PC-9 (cell line): ENCODE measurements around the gene CHTF18. TPM values are rescaled to one million over a fixed set of nuclear protein-coding genes. Genes with fewer than 3 reads are reported as not detected.
A peak's percentile ranks its signal among the peaks of the same experiment; 100 is the strongest.

Experiments
- BruUV-seq: library from RNA; stranded (reverse); fragments of 400-500 nt; replicated peaks from 2 replicates; lab custom pipeline; 2021; lab: Mats Ljungman, UMichigan
- CTCF ChIA-PET: fragments of 300-600 bp; sonication (Branson Sonifier 250); formaldehyde crosslinking; loops from one replicate; lab custom pipeline; 2022; ENCODE audit warnings: antibody characterized with exemption; lab: Charles Lee
- POLR2A ChIA-PET: fragments of 300-600 bp; sonication (Branson Sonifier 250); formaldehyde crosslinking; loops from one replicate; lab custom pipeline; 2022; ENCODE audit warnings: antibody characterized with exemption; ENCODE audit not compliant: unreplicated experiment; lab: Charles Lee
- DNase-seq, 2 experiments: peaks; one replicate each; pipeline versions ENCODE4 v3.0.0 to v3.0.0-alpha.2; 2015 to 2022; ENCODE audit warnings: mixed read lengths in 1 of 2
- H2AFZ ChIP-seq: fragments of 200-600 bp; sonication (generic); 2 replicates; pipeline ENCODE4 v1.8.1; 2017; ENCODE audit warnings: antibody characterized with exemption
- H3F3A ChIP-seq: fragments of 200-600 bp; sonication (generic); 2 replicates; pipeline ENCODE4 v1.8.1; 2017; ENCODE audit warnings: antibody characterized with exemption, mild to moderate bottlenecking, low read depth; ENCODE audit not compliant: insufficient read depth
- H3K27ac ChIP-seq: fragments of 200-600 bp; sonication (generic); 2 replicates; pipeline ENCODE4 v1.6.1; 2016; ENCODE audit warnings: mixed run types
- H3K27me3 ChIP-seq: fragments of 200-600 bp; sonication (generic); 2 replicates; pipeline ENCODE4 v1.6.1; 2016; ENCODE audit warnings: low read depth, mixed run types; ENCODE audit not compliant: insufficient read depth
- H3K36me3 ChIP-seq: fragments of 200-600 bp; sonication (generic); 2 replicates; pipeline ENCODE4 v1.6.1; 2016; ENCODE audit warnings: low read depth, mixed run types
- H3K4me1 ChIP-seq: fragments of 200-600 bp; sonication (generic); replicated peaks from 2 replicates; pipeline ENCODE4 v1.6.1; 2016; ENCODE audit warnings: mixed run types; ENCODE audit not compliant: insufficient read depth
- H3K4me2 ChIP-seq: fragments of 200-600 bp; sonication (generic); 2 replicates; pipeline ENCODE4 v1.6.1; 2017; ENCODE audit warnings: mixed run types
- H3K4me3 ChIP-seq: fragments of 200-600 bp; sonication (generic); 2 replicates; pipeline ENCODE4 v1.6.1; 2016; ENCODE audit warnings: mixed run types
- H3K79me2 ChIP-seq: fragments of 200-600 bp; sonication (generic); 2 replicates; pipeline ENCODE4 v1.6.1; 2017; ENCODE audit warnings: low read depth, mixed run types
- H3K9me2 ChIP-seq: fragments of 200-600 bp; sonication (generic); 2 replicates; pipeline ENCODE4 v1.8.1; 2017; ENCODE audit warnings: mild to moderate bottlenecking; ENCODE audit not compliant: insufficient read depth
- H3K9me3 ChIP-seq: fragments of 200-600 bp; sonication (generic); 2 replicates; pipeline ENCODE4 v1.8.1; 2016; ENCODE audit warnings: low read depth; ENCODE audit not compliant: insufficient read depth
- H4K20me1 ChIP-seq: fragments of 200-600 bp; sonication (generic); 2 replicates; pipeline ENCODE4 v1.8.1; 2017; ENCODE audit not compliant: insufficient read depth
- EZH2 ChIP-seq: fragments of 200-600 bp; sonication (generic); IDR thresholded peaks from 2 replicates; pipeline ENCODE4 v1.8.0; 2017; ENCODE audit warnings: antibody characterized with exemption, low read depth
- intact Hi-C: fragments of 100-400 bp; cut with micrococcal nuclease; formaldehyde crosslinking; loops from one replicate; pipeline ENCODE4 v1.10.0; 2022; ENCODE audit not compliant: unreplicated experiment
- total RNA-seq: library from RNA; stranded (reverse); gene quantifications from 2 replicates; pipeline ENCODE4 v1.2.3, GENCODE V29; 2021
- TF ChIP-seq, protein P1 (sequence below): fragments of 200-600 bp; sonication (generic); conservative IDR thresholded peaks from 2 replicates; pipeline ENCODE4 v1.6.1; 2017; ENCODE audit warnings: mixed run types, antibody characterized with exemption, mild to moderate bottlenecking, moderate library complexity

Gene CHTF18
- total RNA-seq, 1 experiment from 2014 or later: 67.7 TPM

DNA sequence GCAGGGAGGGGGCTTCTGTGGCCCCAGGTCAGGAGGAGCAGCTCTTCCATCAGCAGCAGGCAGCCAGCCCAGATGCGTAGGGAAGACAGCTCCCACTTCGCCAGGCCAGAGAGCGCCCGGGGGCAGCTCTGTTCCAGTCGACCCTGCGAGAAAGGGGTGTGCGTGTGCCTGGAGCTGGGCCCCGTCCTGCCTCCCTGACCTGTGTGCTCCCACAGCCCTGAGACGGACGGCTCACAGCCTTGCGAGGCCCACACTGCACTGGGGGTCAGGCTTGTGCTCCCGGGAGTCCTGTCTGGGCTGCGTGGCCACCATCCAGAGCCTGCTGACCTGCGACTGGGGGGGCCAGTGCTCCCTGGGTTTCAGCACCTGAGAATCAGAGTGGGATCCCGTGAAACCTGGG, 28.4 kb upstream of the CHTF18 start:
- BruUV-seq: no TSS peak
- Histone ChIP-seq H3K9me2 (no peaks in the 10 kb centered on the region), H4K20me1 (no peaks in the 10 kb centered on the region), H3K4me3 (no peak overlapping the region), H3K27ac (no peak overlapping the region), H3K79me2 (no peaks in the 10 kb centered on the region), H2AFZ (no peak overlapping the region), H3K36me3 (no peaks in the 10 kb centered on the region), H3K9me3 (no peaks in the 10 kb centered on the region), H3K4me2 (peak overlapping the region; percentile 51; the same call in 1 of the 2 replicates), H3K4me1 (peaks cover 16% of the 10 kb centered on the region), H3F3A (peaks cover 4% of the 10 kb centered on the region; the same call in 1 of the 2 replicates), H3K27me3 (no peaks in the 10 kb centered on the region)
- TF ChIP-seq, protein P1, sequence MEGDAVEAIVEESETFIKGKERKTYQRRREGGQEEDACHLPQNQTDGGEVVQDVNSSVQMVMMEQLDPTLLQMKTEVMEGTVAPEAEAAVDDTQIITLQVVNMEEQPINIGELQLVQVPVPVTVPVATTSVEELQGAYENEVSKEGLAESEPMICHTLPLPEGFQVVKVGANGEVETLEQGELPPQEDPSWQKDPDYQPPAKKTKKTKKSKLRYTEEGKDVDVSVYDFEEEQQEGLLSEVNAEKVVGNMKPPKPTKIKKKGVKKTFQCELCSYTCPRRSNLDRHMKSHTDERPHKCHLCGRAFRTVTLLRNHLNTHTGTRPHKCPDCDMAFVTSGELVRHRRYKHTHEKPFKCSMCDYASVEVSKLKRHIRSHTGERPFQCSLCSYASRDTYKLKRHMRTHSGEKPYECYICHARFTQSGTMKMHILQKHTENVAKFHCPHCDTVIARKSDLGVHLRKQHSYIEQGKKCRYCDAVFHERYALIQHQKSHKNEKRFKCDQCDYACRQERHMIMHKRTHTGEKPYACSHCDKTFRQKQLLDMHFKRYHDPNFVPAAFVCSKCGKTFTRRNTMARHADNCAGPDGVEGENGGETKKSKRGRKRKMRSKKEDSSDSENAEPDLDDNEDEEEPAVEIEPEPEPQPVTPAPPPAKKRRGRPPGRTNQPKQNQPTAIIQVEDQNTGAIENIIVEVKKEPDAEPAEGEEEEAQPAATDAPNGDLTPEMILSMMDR: no peak
- no peak for TF ChIP-seq EZH2
- DNase-seq: no peak
- ChIA-PET POLR2A (interaction anchor here (0.5 to 1.7 kb wide), 5 partner anchors 9 to 209 kb away, joined by 3 to 41 read pairs (median 4); partner anchors contain the start of genes ANTKMT, CHTF18 and RPUSD1), CTCF (interaction anchor here (2.1 kb wide), 1 partner anchor 48 kb away, joined by 7 read pairs; no protein-coding TSS in a partner anchor)
- intact Hi-C loops: loop anchor here (2.0 kb wide), 2 partner anchors 17 to 19 kb away; partner anchors contain the start of gene CIAO3

DNA sequence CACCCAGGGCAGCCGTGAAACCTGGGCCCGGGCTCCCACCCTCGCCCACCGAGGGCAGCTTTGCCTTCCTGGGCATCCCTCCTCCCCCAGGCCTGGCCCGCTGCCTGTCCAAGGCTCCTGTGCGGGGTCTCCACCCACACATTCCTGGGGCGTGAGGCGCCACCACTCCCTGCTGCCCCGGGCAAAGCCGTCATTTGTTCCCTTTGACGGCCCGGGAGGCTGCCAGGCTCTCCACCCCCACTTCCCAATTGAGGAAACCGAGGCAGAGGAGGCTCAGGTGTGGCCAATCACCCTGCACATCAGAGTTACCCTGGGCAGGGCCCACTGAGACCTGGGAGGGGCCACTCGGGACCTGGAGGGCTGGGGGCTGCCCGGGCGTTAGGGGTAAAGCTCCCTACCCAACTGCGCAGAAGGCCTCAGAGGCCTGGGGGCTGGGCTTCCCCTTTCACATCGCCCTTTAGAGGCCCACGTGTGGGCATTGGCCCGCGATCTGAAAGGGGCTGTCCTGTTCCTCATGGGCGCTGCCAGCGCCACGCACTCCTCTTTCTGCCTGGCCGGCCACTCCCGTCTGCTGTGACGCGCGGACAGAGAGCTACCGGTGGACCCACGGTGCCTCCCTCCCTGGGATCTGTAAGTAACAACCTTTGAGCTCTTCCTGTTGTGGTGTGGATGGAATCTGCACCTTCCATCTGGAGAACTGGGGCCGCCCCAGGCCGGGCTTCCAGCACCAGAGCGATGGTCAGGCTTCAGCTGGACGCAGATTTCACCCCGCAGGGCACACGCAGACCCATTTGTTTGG, 27.7 kb upstream of the CHTF18 start, which contains the start of gene MSLN:
Gene MSLN (plus strand): TSS at position 190 of the 799 bp plus-strand sequence. CDS start 1,947 bp downstream, outside the sequence.
- H3K4me3 ChIP-seq: no peak within 1 kb of the TSS
- BruUV-seq: TSS peak; percentile 83
- H3F3A ChIP-seq: peaks cover 2% of the 10 kb centered on the region; the same call in 1 of the 2 replicates
- no peak for TF ChIP-seq EZH2
- TF ChIP-seq, protein P1: no peak
- POLR2A ChIA-PET: interaction anchor here (0.5 to 1.7 kb wide), 14 partner anchors 9 to 167 kb away, joined by 3 to 41 read pairs (median 4); partner anchors contain the start of genes ANTKMT, CHTF18 and RPUSD1
- H3K9me2 ChIP-seq: no peaks in the 10 kb centered on the region
- H3K9me3 ChIP-seq: no peaks in the 10 kb centered on the region
- H3K4me2 ChIP-seq: peak within 1 kb of the TSS; percentile 51
- DNase-seq: peak; percentile 51 to 92
- H3K4me1 ChIP-seq: peaks cover 16% of the 10 kb centered on the region
- H2AFZ ChIP-seq: no peak within 1 kb of the TSS
- H3K27me3 ChIP-seq: no peaks in the 10 kb centered on the region
- H4K20me1 ChIP-seq: no peaks in the 10 kb centered on the region
- no peaks in the 10 kb centered on the region for H3K36me3 ChIP-seq
- no peak within 1 kb of the TSS for H3K27ac ChIP-seq
- CTCF ChIA-PET: interaction anchor here (0.5 to 2.1 kb wide), 5 partner anchors 20 to 48 kb away, joined by 3 to 7 read pairs (median 3); partner anchors contain the start of genes CHTF18, CIAO3 and RPUSD1
- no peaks in the 10 kb centered on the region for H3K79me2 ChIP-seq
- intact Hi-C loops: loop anchor here (2.0 kb wide), 2 partner anchors 16 to 20 kb away; partner anchors contain the start of gene CIAO3
